GM12878 (cell line): Measurements from ENCODE around the gene AMIGO2. TPM values are rescaled to one million over a fixed set of nuclear protein-coding genes. Genes with fewer than 3 reads are reported as not detected.

Experiments used
- ATAC-seq: fragments of 200-7000 bp; cut with Tn5 transposase; 3 replicates; pipeline ENCODE4 v1.9.1; 2020; ENCODE audit warnings: mild to moderate bottlenecking, moderate library complexity
- BruUV-seq: library from RNA; stranded (reverse); fragments of 400-500 nt; replicated peaks from 2 replicates; lab custom pipeline; 2021; lab: Mats Ljungman, UMichigan
- CTCF ChIA-PET: fragments of 300-600 bp; sonication (Branson Sonifier 250); formaldehyde crosslinking; extraction: SDS; loops from one replicate; lab custom pipeline; 2021; ENCODE audit warnings: inconsistent platforms; lab: Yijun Ruan, JAX
- POLR2A ChIA-PET: fragments of 350-600 bp; formaldehyde crosslinking; extraction: SDS; loops from one replicate; lab custom pipeline; 2021; ENCODE audit warnings: inconsistent platforms; lab: Charles Lee
- RAD21 ChIA-PET: fragments of 300-600 bp; sonication (Branson Sonifier 250); formaldehyde crosslinking; loops from one replicate; lab custom pipeline; 2023; ENCODE audit warnings: antibody characterized with exemption; ENCODE audit not compliant: unreplicated experiment; lab: Charles Lee
- SMC1A ChIA-PET: fragments of 300-600 bp; sonication (Branson Sonifier 250); formaldehyde crosslinking; loops from one replicate; lab custom pipeline; 2023; ENCODE audit not compliant: unreplicated experiment, uncharacterized antibody; lab: Charles Lee
- DNase-seq: peaks from one replicate; pipeline ENCODE4 v3.0.0-alpha.2; 2011; ENCODE audit warnings: low read depth, low spot score
- FAIRE-seq: peaks from 3 replicates; lab custom pipeline; 2011; peaks lifted over from hg19 to GRCh38; lab: Jason Lieb, UNC
- H2AFZ ChIP-seq: 2 replicates; pipeline ENCODE4 v1.6.0; 2011; ENCODE audit warnings: low read depth, low read length, control low read depth; ENCODE audit not compliant: control insufficient read depth
- H3K27ac ChIP-seq: 2 replicates; pipeline ENCODE4 v1.5.1; 2011; ENCODE audit warnings: control low read depth; ENCODE audit not compliant: control insufficient read depth, insufficient read depth
- H3K27me3 ChIP-seq, 2 experiments: replicated peaks in 1 of 2; 2 replicates each; pipeline versions ENCODE4 v1.6.0 to v1.6.1; 2011; ENCODE audit warnings: low read length in 1 of 2; ENCODE audit not compliant: control insufficient read depth in 2 of 2, insufficient read depth in 2 of 2
- H3K36me3 ChIP-seq, 2 experiments: 2 replicates each; pipeline ENCODE4 v1.5.1; 2011; ENCODE audit warnings: low read length in 1 of 2; ENCODE audit not compliant: control insufficient read depth in 2 of 2, insufficient read depth in 2 of 2
- H3K4me1 ChIP-seq: 2 replicates; pipeline ENCODE4 v1.6.1; 2011; ENCODE audit warnings: mild to moderate bottlenecking, low read length, moderate library complexity, mixed read lengths; ENCODE audit not compliant: control insufficient read depth, insufficient read depth
- H3K4me2 ChIP-seq: 2 replicates; pipeline ENCODE4 v1.6.0; 2011; ENCODE audit warnings: control low read depth; ENCODE audit not compliant: control insufficient read depth, insufficient read depth
- H3K4me3 ChIP-seq: fragments of 200-600 bp; sonication (generic); 2 replicates; pipeline ENCODE4 v1.5.1; 2016
- H3K79me2 ChIP-seq: 2 replicates; pipeline ENCODE4 v1.6.0; 2011; ENCODE audit warnings: low read length; ENCODE audit not compliant: control insufficient read depth, insufficient read depth
- H3K9ac ChIP-seq: 2 replicates; pipeline ENCODE4 v1.8.0; 2011; ENCODE audit warnings: low read length, control low read depth, mixed read lengths; ENCODE audit not compliant: control insufficient read depth, insufficient read depth
- H3K9me3 ChIP-seq: replicated peaks from 3 replicates; pipeline ENCODE4 v1.5.1; 2011; ENCODE audit warnings: mild to moderate bottlenecking, low read length; ENCODE audit not compliant: control insufficient read depth, insufficient read depth
- H4K20me1 ChIP-seq: 2 replicates; pipeline ENCODE4 v1.6.0; 2011; ENCODE audit not compliant: control insufficient read depth, insufficient read depth
- EGR1 ChIP-seq, 2 experiments: IDR thresholded peaks; 1 replicate in 1 of 2; 2 replicates in 1 of 2; pipeline ENCODE4 v1.6.1; 2011 to 2012; ENCODE audit warnings: low read depth in 2 of 2, low read length in 2 of 2, borderline replicate concordance in 1 of 2, mild to moderate bottlenecking in 1 of 2, moderate library complexity in 1 of 2
- HCFC1 ChIP-seq: fragments of 150-350 bp; IDR thresholded peaks from 2 replicates; pipeline ENCODE4 v1.6.1; 2014; ENCODE audit warnings: low read length
- MTA2 ChIP-seq: fragments of 450-650 bp; IDR thresholded peaks from 2 replicates; pipeline ENCODE4 v1.6.1; 2016; ENCODE audit warnings: low read depth, mild to moderate bottlenecking, moderate library complexity
- POU2F2 ChIP-seq: IDR thresholded peaks from 3 replicates; pipeline ENCODE4 v1.6.1; 2011; ENCODE audit warnings: low read depth, mild to moderate bottlenecking, low read length, borderline replicate concordance
- RFX5 ChIP-seq: IDR thresholded peaks from 2 replicates; pipeline ENCODE4 v1.6.1; 2011; ENCODE audit warnings: low read depth, low read length, improper control_type of control experiment
- STAT3 ChIP-seq: IDR thresholded peaks from 2 replicates; pipeline ENCODE4 v1.6.1; 2011; ENCODE audit warnings: low read depth, low read length, improper control_type of control experiment
- WGBS: methylation state at CpG from one replicate; pipeline ENCODE4 v1.1.6; 2016; ENCODE audit warnings: low lambda C conversion rate; ENCODE audit not compliant: insufficient replicate concordance, insufficient coverage; ENCODE audit errors: missing lambda C conversion rate; 5-methylcytosine and 5-hydroxymethylcytosine counted together
- in situ Hi-C: fragments of 300-500 bp; cut with MboI; formaldehyde crosslinking; loops from 9 replicates; pipeline ENCODE4 v1.14.3; 2018; ENCODE audit warnings: mixed read lengths
- intact Hi-C: fragments of 100-400 bp; cut with micrococcal nuclease; formaldehyde crosslinking; loops from one replicate; pipeline ENCODE4 v1.14.2; 2022; ENCODE audit not compliant: unreplicated experiment
- polyA plus RNA-seq, 11 experiments: library from polyadenylated mRNA; depleted of rRNA in 4 of 11; unstranded in 6 of 11; stranded (reverse) in 5 of 11; fragments of >200 nt; fragmentation: Nextera tagmentation in 4 of 11; fragmentation: Illumina TruSeq in 1 of 11; extraction: Ambion mirVana in 4 of 11; extraction: Trizol in 1 of 11; gene quantifications; 1 replicate in 1 of 11; 2 replicates in 10 of 11; pipeline versions ENCODE4 v1.2.1 to v1.2.3, GENCODE V29; 2011 to 2016; ENCODE audit warnings: inconsistent platforms in 2 of 11, missing spikeins in 2 of 11, low read depth in 1 of 11
- total RNA-seq, 4 experiments: library from RNA; depleted of rRNA in 3 of 4; stranded (reverse); fragments of >200 nt in 3 of 4; fragmentation: Illumina TruSeq in 1 of 4; extraction: Trizol in 1 of 4; gene quantifications; 2 replicates each; pipeline versions ENCODE4 v1.2.1 to v1.2.3, GENCODE V29; 2013 to 2021

Gene AMIGO2
- total and polyA plus RNA-seq, 10 of the 15 experiments (the other 5 are each of a cell fraction or from before 2014, with no cell fraction given): 0.03 to 0.15 (median 0.11) TPM; not detected in 7

DNA sequence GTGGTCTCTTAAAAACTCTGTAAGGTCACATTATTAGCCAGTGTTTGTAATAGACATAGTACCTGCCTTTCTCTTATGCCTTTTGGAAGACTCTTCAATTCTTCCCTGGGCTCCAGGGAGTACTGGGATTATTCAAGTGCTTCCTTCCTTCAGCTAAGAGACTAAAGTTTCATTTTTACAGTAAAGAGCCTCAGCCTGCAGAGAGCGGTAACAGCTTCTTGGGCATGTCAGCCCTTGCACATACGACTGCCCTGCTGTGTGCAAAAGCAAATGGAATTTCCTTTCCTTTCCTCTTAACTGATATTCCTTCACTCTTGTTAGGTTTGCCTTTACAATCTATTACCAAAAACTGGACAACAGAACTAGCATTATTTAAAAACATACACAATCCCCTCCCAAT, 32.9 kb upstream of the AMIGO2 start:
- H3K27me3 ChIP-seq: no peaks in the 10 kb centered on the region
- BruUV-seq: no TSS peak
- in situ Hi-C loops (no loop called here), intact Hi-C loops (no loop called here)
- ATAC-seq (no peak), FAIRE-seq (no peak), DNase-seq (no peak)
- SMC1A ChIA-PET: interaction anchor here (0.7 kb wide), 1 partner anchor 296 kb away, joined by 3 read pairs; no protein-coding TSS in a partner anchor
- H3K9ac ChIP-seq: no peak overlapping the region
- TF ChIP-seq MTA2 (no peak), HCFC1 (no peak), EGR1 (IDR thresholded peaks at IDR 0.05; ENCODE audit: borderline replicate concordance in 1 of 2, low read depth in 2 of 2, low read length in 2 of 2) (no peak), RFX5 (no peak), POU2F2 (no peak)
- H3K4me2 ChIP-seq: no peak overlapping the region
- RAD21 ChIA-PET: interaction anchor here (1.0 kb wide), 1 partner anchor 70 kb away, joined by 3 read pairs; no protein-coding TSS in a partner anchor
- CTCF ChIA-PET: interaction anchor here (1.3 kb wide), 1 partner anchor 81 kb away, joined by 4 read pairs; no protein-coding TSS in a partner anchor
- H3K27ac ChIP-seq: no peak overlapping the region
- POLR2A ChIA-PET: no interaction called here
- no peaks in the 10 kb centered on the region for H3K9me3 ChIP-seq
- 55% methylated on average over 2 of the region's 2 CpGs for whole genome bisulfite sequencing
- H3K36me3 ChIP-seq: no peaks in the 10 kb centered on the region
- H4K20me1 ChIP-seq: no peaks in the 10 kb centered on the region
- H2AFZ ChIP-seq: no peak overlapping the region
- no peaks in the 10 kb centered on the region for H3K4me1 ChIP-seq
- no peaks in the 10 kb centered on the region for H3K79me2 ChIP-seq
- H3K4me3 ChIP-seq: no peak overlapping the region

DNA sequence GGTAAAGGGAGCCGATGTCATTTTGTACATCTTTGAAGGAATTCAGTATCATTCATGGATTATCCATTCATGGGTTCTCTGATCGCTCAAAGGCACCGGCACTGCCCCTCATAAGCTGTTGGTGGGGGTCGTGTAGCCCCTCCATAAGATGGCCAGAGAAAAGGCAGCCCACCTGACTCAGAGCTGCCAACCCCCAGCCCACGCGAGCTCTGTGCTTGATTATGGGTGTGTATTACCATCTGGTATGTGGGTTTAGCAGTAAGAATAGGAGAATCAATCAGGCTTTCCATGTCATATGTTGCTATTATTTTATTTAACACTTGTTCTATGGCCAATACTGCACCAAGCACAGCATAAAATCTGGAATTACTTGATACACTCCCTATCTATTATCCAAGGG, 32.1 kb upstream of the AMIGO2 start:
- POLR2A ChIA-PET: no interaction called here
- H3K4me1 ChIP-seq: no peaks in the 10 kb centered on the region
- H3K36me3 ChIP-seq: no peaks in the 10 kb centered on the region
- no peak for FAIRE-seq
- H3K79me2 ChIP-seq: no peaks in the 10 kb centered on the region
- no peak for DNase-seq
- BruUV-seq: no TSS peak
- H3K27me3 ChIP-seq: no peaks in the 10 kb centered on the region
- in situ Hi-C loops: no loop called here
- WGBS: 79% methylated on average over 6 of the region's 6 CpGs
- H3K9ac ChIP-seq: no peak overlapping the region
- no peak overlapping the region for H3K4me2 ChIP-seq
- RAD21 ChIA-PET: no interaction called here
- no peak for ATAC-seq
- CTCF ChIA-PET: interaction anchor here (1.3 kb wide), 1 partner anchor 80 kb away, joined by 4 read pairs; no protein-coding TSS in a partner anchor
- SMC1A ChIA-PET: interaction anchor here (0.7 kb wide), 1 partner anchor 296 kb away, joined by 3 read pairs; no protein-coding TSS in a partner anchor
- H2AFZ ChIP-seq: no peak overlapping the region
- no peak overlapping the region for H3K4me3 ChIP-seq
- no peak overlapping the region for H3K27ac ChIP-seq
- no peaks in the 10 kb centered on the region for H4K20me1 ChIP-seq
- no peak for TF ChIP-seq STAT3
- intact Hi-C loops: no loop called here
- H3K9me3 ChIP-seq: no peaks in the 10 kb centered on the region
